Loucy (cell line): ENCODE results near the gene APOA5.

Experiments
- EZH2phosphoT487 ChIP-seq: fragments of 200-600 bp; IDR thresholded peaks from 2 replicates; pipeline ENCODE4 v1.6.1; 2018; ENCODE audit warnings: antibody characterized with exemption, mild to moderate bottlenecking, moderate library complexity, borderline replicate concordance
- TF ChIP-seq, protein P1 (sequence below): fragments of 200-600 bp; sonication (generic); conservative IDR thresholded peaks from 2 replicates; pipeline ENCODE4 v1.5.1; 2014; ENCODE audit warnings: mild to moderate bottlenecking, antibody characterized with exemption, low read length

DNA sequence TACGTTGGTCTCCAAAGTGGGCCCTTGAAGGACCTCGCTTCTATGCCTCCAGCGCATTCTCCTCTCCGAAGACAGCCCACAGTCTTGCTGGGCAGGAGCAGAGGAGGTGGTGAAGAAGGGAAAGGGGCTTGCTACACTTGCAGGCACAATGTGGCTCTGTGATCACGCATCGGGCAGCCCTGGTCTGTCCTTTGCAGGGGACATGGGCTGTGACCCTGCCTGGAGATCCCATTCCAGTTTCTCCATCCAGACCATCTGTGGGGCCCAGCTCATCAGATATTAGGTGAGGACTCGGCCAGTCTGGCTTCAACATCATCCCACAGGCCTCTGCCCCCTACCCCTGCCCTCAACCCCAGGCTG, 44.9 kb upstream of the APOA5 start:
- TF ChIP-seq, protein P1, sequence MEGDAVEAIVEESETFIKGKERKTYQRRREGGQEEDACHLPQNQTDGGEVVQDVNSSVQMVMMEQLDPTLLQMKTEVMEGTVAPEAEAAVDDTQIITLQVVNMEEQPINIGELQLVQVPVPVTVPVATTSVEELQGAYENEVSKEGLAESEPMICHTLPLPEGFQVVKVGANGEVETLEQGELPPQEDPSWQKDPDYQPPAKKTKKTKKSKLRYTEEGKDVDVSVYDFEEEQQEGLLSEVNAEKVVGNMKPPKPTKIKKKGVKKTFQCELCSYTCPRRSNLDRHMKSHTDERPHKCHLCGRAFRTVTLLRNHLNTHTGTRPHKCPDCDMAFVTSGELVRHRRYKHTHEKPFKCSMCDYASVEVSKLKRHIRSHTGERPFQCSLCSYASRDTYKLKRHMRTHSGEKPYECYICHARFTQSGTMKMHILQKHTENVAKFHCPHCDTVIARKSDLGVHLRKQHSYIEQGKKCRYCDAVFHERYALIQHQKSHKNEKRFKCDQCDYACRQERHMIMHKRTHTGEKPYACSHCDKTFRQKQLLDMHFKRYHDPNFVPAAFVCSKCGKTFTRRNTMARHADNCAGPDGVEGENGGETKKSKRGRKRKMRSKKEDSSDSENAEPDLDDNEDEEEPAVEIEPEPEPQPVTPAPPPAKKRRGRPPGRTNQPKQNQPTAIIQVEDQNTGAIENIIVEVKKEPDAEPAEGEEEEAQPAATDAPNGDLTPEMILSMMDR, result no peak
- no peak for TF ChIP-seq EZH2phosphoT487
